Sigmoid colon (tissue), 4 donors: ENCODE results near the gene NOL12.

Experiments used
- CTCF ChIP-seq, 4 experiments: fragments of 450-650 bp in 3 of 4; fragments of 200-600 bp in 1 of 4; IDR thresholded peaks; one replicate each; pipeline ENCODE4 v1.5.1; 2016 to 2019; ENCODE audit warnings: antibody characterized with exemption in 4 of 4, mild to moderate bottlenecking in 3 of 4, moderate library complexity in 2 of 4
- POLR2A ChIP-seq, 2 donors: fragments of 450-650 bp; IDR thresholded peaks; one replicate each; pipeline ENCODE4 v1.6.1; 2016; ENCODE audit warnings: antibody characterized with exemption in 2 of 2, mild to moderate bottlenecking in 2 of 2, moderate library complexity in 2 of 2
- POLR2AphosphoS5 ChIP-seq, 4 donors: sonication (generic); formaldehyde crosslinking; IDR thresholded peaks; one replicate each; pipeline ENCODE4 v1.6.1; 2017; ENCODE audit warnings: antibody characterized with exemption in 4 of 4

- TF ChIP-seq CTCF (IDR thresholded peaks at IDR 0.05), result no peak
- peak; percentile 66 to 85 (median 73) for TF ChIP-seq POLR2AphosphoS5 (IDR thresholded peaks at IDR 0.05)
- peak; percentile 25 to 27 for TF ChIP-seq POLR2A (IDR thresholded peaks at IDR 0.05)
Measured at GRCh38 chr22:37686002-37686982, at the start of gene NOL12.
